Smooth muscle cell (in vitro differentiated cells): ENCODE results near the gene GALNT2. TPM values are rescaled to one million over a fixed set of nuclear protein-coding genes. Genes with fewer than 3 reads are reported as not detected.

ENCODE experiments used
- DNase-seq: peaks from one replicate; lab custom pipeline; 2025; ENCODE audit not compliant: unreplicated experiment; lab: John Stamatoyannopoulos, UW
- H2AFZ ChIP-seq: fragments of 200-600 bp; sonication (generic); 2 replicates; pipeline ENCODE4 v1.6.0; 2016; ENCODE audit warnings: antibody characterized with exemption, low read depth, mild to moderate bottlenecking
- H3F3A ChIP-seq: fragments of 200-600 bp; sonication (generic); 2 replicates; pipeline ENCODE4 v1.6.0; 2017; ENCODE audit warnings: antibody characterized with exemption, low read depth
- H3K27ac ChIP-seq: fragments of 200-600 bp; sonication (generic); 2 replicates; pipeline ENCODE4 v1.5.1; 2016; ENCODE audit warnings: low read depth, mild to moderate bottlenecking
- H3K27me3 ChIP-seq: fragments of 200-600 bp; sonication (generic); 2 replicates; pipeline ENCODE4 v1.6.1; 2016; ENCODE audit warnings: low read depth, mild to moderate bottlenecking
- H3K36me3 ChIP-seq: fragments of 200-600 bp; sonication (generic); 2 replicates; pipeline ENCODE4 v1.5.1; 2016; ENCODE audit warnings: low read depth
- H3K4me1 ChIP-seq: fragments of 200-600 bp; sonication (generic); 2 replicates; pipeline ENCODE4 v1.5.1; 2016; ENCODE audit warnings: low read depth
- H3K4me2 ChIP-seq: fragments of 200-600 bp; sonication (generic); 2 replicates; pipeline ENCODE4 v1.6.0; 2016; ENCODE audit warnings: mild to moderate bottlenecking
- H3K4me3 ChIP-seq: fragments of 200-600 bp; sonication (generic); 2 replicates; pipeline ENCODE4 v1.5.1; 2016; ENCODE audit warnings: mild to moderate bottlenecking
- H3K79me2 ChIP-seq: fragments of 200-600 bp; sonication (generic); 2 replicates; pipeline ENCODE4 v1.6.0; 2016; ENCODE audit warnings: low read depth, mild to moderate bottlenecking
- H3K9ac ChIP-seq: fragments of 200-600 bp; sonication (generic); 2 replicates; pipeline ENCODE4 v1.6.0; 2016; ENCODE audit warnings: low read depth
- H3K9me3 ChIP-seq: fragments of 200-600 bp; sonication (generic); replicated peaks from 2 replicates; pipeline ENCODE4 v1.5.1; 2016; ENCODE audit warnings: low read depth
- H4K20me1 ChIP-seq: fragments of 200-600 bp; sonication (generic); 2 replicates; pipeline ENCODE4 v1.6.0; 2016; ENCODE audit warnings: low read depth
- CTCF ChIP-seq: fragments of 200-600 bp; sonication (generic); IDR thresholded peaks from 2 replicates; pipeline ENCODE4 v1.5.1; 2017; ENCODE audit warnings: borderline replicate concordance, mild to moderate bottlenecking, antibody characterized with exemption; ENCODE audit not compliant: insufficient read depth, poor library complexity, severe bottlenecking
- WGBS: methylation state at CpG from one replicate; pipeline ENCODE4 v1.1.7; 2016; ENCODE audit warnings: low lambda C conversion rate; 5-methylcytosine and 5-hydroxymethylcytosine counted together
- polyA plus RNA-seq: library from polyadenylated mRNA; unstranded; fragments of >200 nt; fragmentation: Nextera tagmentation; extraction: Ambion mirVana; gene quantifications from 2 replicates; pipeline ENCODE4 v1.2.1, GENCODE V29; 2016
- total RNA-seq: library from RNA; depleted of rRNA; stranded (reverse); fragments of >200 nt; gene quantifications from 2 replicates; pipeline ENCODE4 v1.2.3, GENCODE V29; 2014

The GALNT2 gene
- total and polyA plus RNA-seq, 2 experiments from 2014 or later, result 76.4 to 152 TPM

DNA sequence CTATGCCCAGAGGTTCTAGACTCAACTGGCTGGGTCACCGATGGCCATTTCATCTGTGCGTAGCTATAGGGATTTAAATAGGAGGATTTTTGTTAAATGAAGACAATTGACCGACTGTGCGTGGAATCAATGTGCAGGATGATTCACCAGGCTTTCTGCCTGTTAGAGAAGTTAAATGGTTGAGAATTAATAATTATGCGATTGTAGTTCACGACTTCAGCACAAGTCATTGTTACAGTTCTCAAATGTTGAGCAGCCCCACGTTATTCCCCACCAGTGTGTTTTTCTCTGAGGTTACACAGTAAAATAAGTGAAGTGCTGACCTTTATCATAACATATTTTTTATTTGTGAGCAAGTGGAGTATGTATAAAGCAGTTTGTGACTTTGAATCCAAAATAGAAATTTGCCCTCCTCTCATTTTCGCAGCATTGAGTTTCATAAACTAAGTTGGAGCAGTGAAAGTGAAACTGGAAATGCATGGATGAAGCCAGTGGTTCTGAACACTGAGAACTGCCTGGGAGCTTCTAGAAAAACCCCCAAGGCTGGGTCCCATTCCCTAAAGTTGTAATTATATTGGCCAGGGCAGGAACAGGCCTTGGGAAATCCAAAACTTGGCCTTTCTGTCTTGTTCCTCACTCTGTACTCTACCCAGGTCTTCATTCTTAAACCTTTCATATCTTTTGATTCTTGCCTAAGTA is 102.6 kb downstream of the GALNT2 start:
- H4K20me1 ChIP-seq, result peaks cover 90% of the 10 kb centered on the region

GRCh38 chr1:230170153-230170547 is 103.1 kb downstream of the GALNT2 start:
- WGBS, result 89% methylated on average over 1 of the region's 1 CpG
- Histone ChIP-seq H3K27me3 (no peaks in the 10 kb centered on the region), H3K4me1 (peaks cover 5% of the 10 kb centered on the region), H3F3A (peaks cover 7% of the 10 kb centered on the region), H2AFZ (no peak overlapping the region), H3K27ac (no peak overlapping the region), H3K9me3 (no peaks in the 10 kb centered on the region), H3K36me3 (no peaks in the 10 kb centered on the region), H3K9ac (no peak overlapping the region), H3K79me2 (peaks cover 91% of the 10 kb centered on the region), H3K4me3 (no peak overlapping the region), H4K20me1 (peaks cover 90% of the 10 kb centered on the region), H3K4me2 (peak overlapping the region; percentile 16)
- no peak for TF ChIP-seq CTCF
- no peak for DNase-seq

More for the DNA sequence above, 102.6 kb downstream of the GALNT2 start:
- peaks cover 91% of the 10 kb centered on the region for H3K79me2 ChIP-seq
- H3K4me2 ChIP-seq, result peak overlapping the region; percentile 16
- no peak for TF ChIP-seq CTCF
- DNase-seq, result no peak
- H3K9ac ChIP-seq, result no peak overlapping the region
- H3K4me1 ChIP-seq, result peaks cover 5% of the 10 kb centered on the region
- no peak overlapping the region for H2AFZ ChIP-seq
- no peaks in the 10 kb centered on the region for H3K36me3 ChIP-seq
- H3K27ac ChIP-seq, result no peak overlapping the region
- H3K9me3 ChIP-seq, result no peaks in the 10 kb centered on the region
- 89% methylated on average over 8 of the region's 8 CpGs for WGBS
- H3K27me3 ChIP-seq, result no peaks in the 10 kb centered on the region
- peaks cover 7% of the 10 kb centered on the region for H3F3A ChIP-seq
- H3K4me3 ChIP-seq, result no peak overlapping the region

DNA sequence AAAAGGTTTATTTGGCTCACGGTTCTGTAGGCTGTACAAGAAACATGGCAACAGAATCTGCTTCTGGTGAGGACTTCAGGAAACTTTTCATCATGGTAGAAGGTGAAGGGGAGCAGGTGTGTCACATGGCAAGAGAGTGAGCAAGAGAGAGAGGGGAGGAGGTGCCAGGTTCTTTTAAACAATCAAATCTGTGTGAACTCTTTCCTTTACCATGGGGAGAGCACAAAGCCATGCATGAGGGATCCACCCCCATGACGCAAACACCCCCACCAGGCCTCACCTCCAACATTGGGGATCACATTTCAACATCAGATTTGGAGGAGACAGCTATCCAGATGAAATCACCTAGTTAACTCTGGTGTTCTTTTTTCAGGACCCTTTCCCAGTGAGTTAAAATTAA is 103.6 kb downstream of the GALNT2 start:
- TF ChIP-seq CTCF, result no peak
- no peak overlapping the region for H3K4me2 ChIP-seq
- H4K20me1 ChIP-seq, result peaks cover 90% of the 10 kb centered on the region
- no peaks in the 10 kb centered on the region for H3K27me3 ChIP-seq
- 85% methylated on average over 2 of the region's 2 CpGs for WGBS
- no peak overlapping the region for H2AFZ ChIP-seq
- H3F3A ChIP-seq, result peaks cover 7% of the 10 kb centered on the region
- no peaks in the 10 kb centered on the region for H3K36me3 ChIP-seq
- H3K4me3 ChIP-seq, result no peak overlapping the region
- no peaks in the 10 kb centered on the region for H3K9me3 ChIP-seq
- DNase-seq, result no peak
- H3K4me1 ChIP-seq, result peaks cover 5% of the 10 kb centered on the region
- peaks cover 88% of the 10 kb centered on the region for H3K79me2 ChIP-seq
- peak overlapping the region; percentile 66 for H3K27ac ChIP-seq
- H3K9ac ChIP-seq, result no peak overlapping the region
